GM12878 (cell line): ENCODE data around the gene PUDP. TPM values are rescaled to one million over a fixed set of nuclear protein-coding genes. Genes with fewer than 3 reads are reported as not detected.

Source experiments
- ATAC-seq: fragments of 200-7000 bp; cut with Tn5 transposase; 3 replicates; pipeline ENCODE4 v1.9.1; 2020; ENCODE audit warnings: mild to moderate bottlenecking, moderate library complexity
- BruUV-seq: library from RNA; stranded (reverse); fragments of 400-500 nt; replicated peaks from 2 replicates; lab custom pipeline; 2021; lab: Mats Ljungman, UMichigan
- CTCF ChIA-PET: fragments of 300-600 bp; sonication (Branson Sonifier 250); formaldehyde crosslinking; extraction: SDS; loops from one replicate; lab custom pipeline; 2021; ENCODE audit warnings: inconsistent platforms; lab: Yijun Ruan, JAX
- POLR2A ChIA-PET: fragments of 350-600 bp; formaldehyde crosslinking; extraction: SDS; loops from one replicate; lab custom pipeline; 2021; ENCODE audit warnings: inconsistent platforms; lab: Charles Lee
- RAD21 ChIA-PET: fragments of 300-600 bp; sonication (Branson Sonifier 250); formaldehyde crosslinking; loops from one replicate; lab custom pipeline; 2023; ENCODE audit warnings: antibody characterized with exemption; ENCODE audit not compliant: unreplicated experiment; lab: Charles Lee
- SMC1A ChIA-PET: fragments of 300-600 bp; sonication (Branson Sonifier 250); formaldehyde crosslinking; loops from one replicate; lab custom pipeline; 2023; ENCODE audit not compliant: unreplicated experiment, uncharacterized antibody; lab: Charles Lee
- DNase-seq: peaks from one replicate; pipeline ENCODE4 v3.0.0-alpha.2; 2011; ENCODE audit warnings: low read depth, low spot score
- FAIRE-seq: peaks from 3 replicates; lab custom pipeline; 2011; peaks lifted over from hg19 to GRCh38; lab: Jason Lieb, UNC
- H2AFZ ChIP-seq: 2 replicates; pipeline ENCODE4 v1.6.0; 2011; ENCODE audit warnings: low read depth, low read length, control low read depth; ENCODE audit not compliant: control insufficient read depth
- H3K27ac ChIP-seq: 2 replicates; pipeline ENCODE4 v1.5.1; 2011; ENCODE audit warnings: control low read depth; ENCODE audit not compliant: control insufficient read depth, insufficient read depth
- H3K27me3 ChIP-seq, 2 experiments: replicated peaks in 1 of 2; 2 replicates each; pipeline versions ENCODE4 v1.6.0 to v1.6.1; 2011; ENCODE audit warnings: low read length in 1 of 2; ENCODE audit not compliant: control insufficient read depth in 2 of 2, insufficient read depth in 2 of 2
- H3K36me3 ChIP-seq, 2 experiments: 2 replicates each; pipeline ENCODE4 v1.5.1; 2011; ENCODE audit warnings: low read length in 1 of 2; ENCODE audit not compliant: control insufficient read depth in 2 of 2, insufficient read depth in 2 of 2
- H3K4me1 ChIP-seq: 2 replicates; pipeline ENCODE4 v1.6.1; 2011; ENCODE audit warnings: mild to moderate bottlenecking, low read length, moderate library complexity, mixed read lengths; ENCODE audit not compliant: control insufficient read depth, insufficient read depth
- H3K4me2 ChIP-seq: 2 replicates; pipeline ENCODE4 v1.6.0; 2011; ENCODE audit warnings: control low read depth; ENCODE audit not compliant: control insufficient read depth, insufficient read depth
- H3K4me3 ChIP-seq: fragments of 200-600 bp; sonication (generic); 2 replicates; pipeline ENCODE4 v1.5.1; 2016
- H3K79me2 ChIP-seq: 2 replicates; pipeline ENCODE4 v1.6.0; 2011; ENCODE audit warnings: low read length; ENCODE audit not compliant: control insufficient read depth, insufficient read depth
- H3K9ac ChIP-seq: 2 replicates; pipeline ENCODE4 v1.8.0; 2011; ENCODE audit warnings: low read length, control low read depth, mixed read lengths; ENCODE audit not compliant: control insufficient read depth, insufficient read depth
- H3K9me3 ChIP-seq: replicated peaks from 3 replicates; pipeline ENCODE4 v1.5.1; 2011; ENCODE audit warnings: mild to moderate bottlenecking, low read length; ENCODE audit not compliant: control insufficient read depth, insufficient read depth
- H4K20me1 ChIP-seq: 2 replicates; pipeline ENCODE4 v1.6.0; 2011; ENCODE audit not compliant: control insufficient read depth, insufficient read depth
- ATF7 ChIP-seq: fragments of 450-650 bp; IDR thresholded peaks from 2 replicates; pipeline ENCODE4 v1.6.1; 2016; ENCODE audit warnings: low read depth, mild to moderate bottlenecking
- BCL11A ChIP-seq: IDR thresholded peaks from 2 replicates; pipeline ENCODE4 v1.6.1; 2011; ENCODE audit warnings: low read depth, low read length
- CBX5 ChIP-seq: sonication (generic); IDR thresholded peaks from 2 replicates; pipeline ENCODE4 v1.6.1; 2016; ENCODE audit warnings: low read depth, moderate library complexity, mild to moderate bottlenecking, inconsistent platforms
- E2F8 ChIP-seq: fragments of 450-650 bp; IDR thresholded peaks from 2 replicates; pipeline ENCODE4 v1.6.1; 2018; ENCODE audit warnings: mild to moderate bottlenecking, low read depth, moderate library complexity; ENCODE audit not compliant: partially characterized antibody
- EED ChIP-seq: sonication (generic); IDR thresholded peaks from 2 replicates; pipeline ENCODE4 v1.6.1; 2016; ENCODE audit warnings: antibody characterized with exemption, low read depth
- EP300 ChIP-seq, 2 experiments: fragments of 150-350 bp in 1 of 2; IDR thresholded peaks; 2 replicates each; pipeline ENCODE4 v1.6.1; 2011 to 2012; ENCODE audit warnings: low read depth in 2 of 2, low read length in 2 of 2, borderline replicate concordance in 1 of 2, improper control_type of control experiment in 1 of 2, inconsistent platforms in 1 of 2; ENCODE audit not compliant: control insufficient read depth in 1 of 2
- HSF1 ChIP-seq: fragments of 150-350 bp; IDR thresholded peaks from 2 replicates; pipeline ENCODE4 v1.6.1; 2014; ENCODE audit warnings: mild to moderate bottlenecking, low read depth, low read length
- KDM1A ChIP-seq: fragments of 200-600 bp; sonication (generic); IDR thresholded peaks from 2 replicates; pipeline ENCODE4 v1.6.1; 2016; ENCODE audit warnings: borderline replicate concordance
- NFIC ChIP-seq: IDR thresholded peaks from 2 replicates; pipeline ENCODE4 v1.6.1; 2012; ENCODE audit warnings: low read depth, mild to moderate bottlenecking, inconsistent platforms, low read length, moderate library complexity
- NFYA ChIP-seq: IDR thresholded peaks from 2 replicates; pipeline ENCODE4 v1.6.1; 2011; ENCODE audit warnings: low read depth, mild to moderate bottlenecking, low read length, improper control_type of control experiment, borderline replicate concordance
- RUNX3 ChIP-seq: IDR thresholded peaks from 2 replicates; pipeline ENCODE4 v1.6.1; 2012; ENCODE audit warnings: low read length, inconsistent platforms
- SIX5 ChIP-seq: IDR thresholded peaks from 2 replicates; pipeline ENCODE4 v1.6.1; 2011; ENCODE audit warnings: mild to moderate bottlenecking, low read depth, low read length, moderate library complexity; ENCODE audit not compliant: severe bottlenecking
- TCF7 ChIP-seq: IDR thresholded peaks from 2 replicates; pipeline ENCODE4 v1.6.1; 2014; ENCODE audit warnings: antibody characterized with exemption, borderline replicate concordance
- ZNF592 ChIP-seq: fragments of 450-650 bp; IDR thresholded peaks from 2 replicates; pipeline ENCODE4 v1.6.1; 2017; ENCODE audit warnings: mild to moderate bottlenecking, moderate library complexity
- WGBS: methylation state at CpG from one replicate; pipeline ENCODE4 v1.1.6; 2016; ENCODE audit warnings: low lambda C conversion rate; ENCODE audit not compliant: insufficient replicate concordance, insufficient coverage; ENCODE audit errors: missing lambda C conversion rate; 5-methylcytosine and 5-hydroxymethylcytosine counted together
- in situ Hi-C: fragments of 300-500 bp; cut with MboI; formaldehyde crosslinking; loops from 9 replicates; pipeline ENCODE4 v1.14.3; 2018; ENCODE audit warnings: mixed read lengths
- intact Hi-C: fragments of 100-400 bp; cut with micrococcal nuclease; formaldehyde crosslinking; loops from one replicate; pipeline ENCODE4 v1.14.2; 2022; ENCODE audit not compliant: unreplicated experiment
- polyA plus RNA-seq, 11 experiments: library from polyadenylated mRNA; depleted of rRNA in 4 of 11; unstranded in 6 of 11; stranded (reverse) in 5 of 11; fragments of >200 nt; fragmentation: Nextera tagmentation in 4 of 11; fragmentation: Illumina TruSeq in 1 of 11; extraction: Ambion mirVana in 4 of 11; extraction: Trizol in 1 of 11; gene quantifications; 1 replicate in 1 of 11; 2 replicates in 10 of 11; pipeline versions ENCODE4 v1.2.1 to v1.2.3, GENCODE V29; 2011 to 2016; ENCODE audit warnings: inconsistent platforms in 2 of 11, missing spikeins in 2 of 11, low read depth in 1 of 11
- total RNA-seq, 4 experiments: library from RNA; depleted of rRNA in 3 of 4; stranded (reverse); fragments of >200 nt in 3 of 4; fragmentation: Illumina TruSeq in 1 of 4; extraction: Trizol in 1 of 4; gene quantifications; 2 replicates each; pipeline versions ENCODE4 v1.2.1 to v1.2.3, GENCODE V29; 2013 to 2021

Gene PUDP
- total and polyA plus RNA-seq, 10 of the 15 experiments (the other 5 are each of a cell fraction or from before 2014, with no cell fraction given), result 30.8 to 83.5 (median 61.7) TPM

GRCh38 chrX:7059214-7059838 is 88.6 kb downstream of the PUDP start:
- ChIA-PET RAD21 (interaction anchor here (0.5 to 2.3 kb wide), 17 partner anchors 8 to 326 kb away, joined by 3 to 30 read pairs (median 3); partner anchors contain the start of gene STS), SMC1A (interaction anchor here (0.7 to 3.8 kb wide), 17 partner anchors 8 to 327 kb away, joined by 3 to 55 read pairs (median 6); partner anchors contain the start of gene STS), POLR2A (interaction anchor here (1.0 to 1.4 kb wide), 4 partner anchors 26 to 324 kb away, joined by 3 to 5 read pairs (median 3); no protein-coding TSS in a partner anchor), CTCF (interaction anchor here (0.6 to 3.3 kb wide), 11 partner anchors 9 to 320 kb away, joined by 3 to 15 read pairs (median 6); no protein-coding TSS in a partner anchor)
- H3K4me2 ChIP-seq, result peak overlapping the region; percentile 76
- peak overlapping the region; percentile 33; the same call in 1 of the 2 replicates for H3K9ac ChIP-seq
- BruUV-seq, result no TSS peak
- peak overlapping the region; percentile 72 for H3K27ac ChIP-seq
- no peaks in the 10 kb centered on the region for H3K27me3 ChIP-seq
- H4K20me1 ChIP-seq, result no peaks in the 10 kb centered on the region
- intact Hi-C loops, result loop anchor here (1.0 to 10.0 kb wide), 6 partner anchors 25 to 321 kb away; partner anchors contain the start of gene STS
- FAIRE-seq (peak; percentile 93), ATAC-seq (peak; percentile 95), DNase-seq (peak; percentile 89)
- 2% methylated on average over 12 of the region's 12 CpGs for WGBS
- in situ Hi-C loops, result loop anchor here (10.0 kb wide), 1 partner anchor 315 kb away; no protein-coding TSS in a partner anchor
- H3K4me3 ChIP-seq, result peak overlapping the region; percentile 34; the same call in 1 of the 2 replicates
- peaks cover 5 to 7% of the 10 kb centered on the region in 2 experiments; a peak in 3 of 4 replicates for H3K36me3 ChIP-seq
- no peaks in the 10 kb centered on the region for H3K79me2 ChIP-seq
- H3K4me1 ChIP-seq, result peaks cover 25% of the 10 kb centered on the region
- H2AFZ ChIP-seq, result peak overlapping the region; percentile 44
- no peaks in the 10 kb centered on the region for H3K9me3 ChIP-seq
- TF ChIP-seq NFIC (peak; percentile 87), NFYA (no peak), KDM1A (no peak), EED (peak; percentile 88), E2F8 (peak; percentile 68), BCL11A (peak; percentile 57), ZNF592 (no peak), ATF7 (peak; percentile 94), CBX5 (peak; percentile 73; the same call in 1 of the 2 replicates), TCF7 (peak; percentile 63; the same call in 1 of the 2 replicates), HSF1 (no peak), EP300 (IDR thresholded peaks at IDR 0.05; ENCODE audit: borderline replicate concordance in 1 of 2, control insufficient read depth in 1 of 2, low read depth in 2 of 2, low read length in 2 of 2) (peak; percentile 90 to 93), RUNX3 (peak; percentile 98), SIX5 (no peak)
